ENCODE results near the gene P3R3URF. TPM values are rescaled to one million over a fixed set of nuclear protein-coding genes. Genes with fewer than 3 reads are reported as not detected.

P3R3URF gene
- total RNA-seq, 4 donors from 2014 or later: not detected

DNA sequence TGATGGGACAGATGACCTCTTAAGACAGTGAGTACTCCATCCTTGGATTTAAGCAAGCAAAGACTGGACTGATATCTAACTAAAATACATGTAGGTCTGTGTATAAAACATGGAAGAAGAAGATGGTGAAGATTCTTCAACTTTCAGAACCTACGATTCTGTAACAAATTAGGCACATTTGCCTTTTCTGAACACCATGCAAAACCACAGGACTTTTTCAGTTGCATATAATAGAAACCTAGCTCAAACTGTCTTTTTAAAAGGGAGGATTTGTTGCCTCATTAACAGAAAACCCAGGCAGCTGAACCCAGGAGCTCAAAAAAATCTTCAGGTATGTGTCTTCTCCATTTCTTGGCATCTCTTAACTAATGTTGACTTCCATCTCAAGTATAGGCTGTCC, 16.1 kb downstream of the P3R3URF start:
- H3K4me3 ChIP-seq: no peak overlapping the region
- in situ Hi-C loops (cut with MboI; ENCODE audit: low pct_ligation_motif_present in 1 of 4, low pct_unique_long_range_greater_than_20kb in 1 of 4, low sequenced_read_pairs in 3 of 4): no loop called here
- H3K27ac ChIP-seq: no peak overlapping the region
- H3K27me3 ChIP-seq: no peaks in the 10 kb centered on the region
- TF ChIP-seq POLR2AphosphoS5 (IDR thresholded peaks at IDR 0.05) (no peak), EP300 (IDR thresholded peaks at IDR 0.05; ENCODE audit: low read depth) (no peak), POLR2A (IDR thresholded peaks at IDR 0.05) (no peak)
- TF ChIP-seq, protein P1, sequence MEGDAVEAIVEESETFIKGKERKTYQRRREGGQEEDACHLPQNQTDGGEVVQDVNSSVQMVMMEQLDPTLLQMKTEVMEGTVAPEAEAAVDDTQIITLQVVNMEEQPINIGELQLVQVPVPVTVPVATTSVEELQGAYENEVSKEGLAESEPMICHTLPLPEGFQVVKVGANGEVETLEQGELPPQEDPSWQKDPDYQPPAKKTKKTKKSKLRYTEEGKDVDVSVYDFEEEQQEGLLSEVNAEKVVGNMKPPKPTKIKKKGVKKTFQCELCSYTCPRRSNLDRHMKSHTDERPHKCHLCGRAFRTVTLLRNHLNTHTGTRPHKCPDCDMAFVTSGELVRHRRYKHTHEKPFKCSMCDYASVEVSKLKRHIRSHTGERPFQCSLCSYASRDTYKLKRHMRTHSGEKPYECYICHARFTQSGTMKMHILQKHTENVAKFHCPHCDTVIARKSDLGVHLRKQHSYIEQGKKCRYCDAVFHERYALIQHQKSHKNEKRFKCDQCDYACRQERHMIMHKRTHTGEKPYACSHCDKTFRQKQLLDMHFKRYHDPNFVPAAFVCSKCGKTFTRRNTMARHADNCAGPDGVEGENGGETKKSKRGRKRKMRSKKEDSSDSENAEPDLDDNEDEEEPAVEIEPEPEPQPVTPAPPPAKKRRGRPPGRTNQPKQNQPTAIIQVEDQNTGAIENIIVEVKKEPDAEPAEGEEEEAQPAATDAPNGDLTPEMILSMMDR (IDR thresholded peaks at IDR 0.05): no peak
- intact Hi-C loops (cut with DNase I; ENCODE audit: low total_unique reads): no loop called here
- no peaks in the 10 kb centered on the region for H3K4me1 ChIP-seq
- no peaks in the 10 kb centered on the region for H3K9me3 ChIP-seq
- DNase-seq: no peak
- no peaks in the 10 kb centered on the region for H3K36me3 ChIP-seq
- WGBS, 2 donors (ENCODE audit: low coverage in 1 of 2): 77 to 86% methylated on average over 1 of the region's 1 CpG

GRCh38 chr1:46159516-46159915, 16.8 kb downstream of the P3R3URF start:
- Histone ChIP-seq H3K4me1 (no peaks in the 10 kb centered on the region), H3K36me3 (no peaks in the 10 kb centered on the region), H3K4me3 (no peak overlapping the region), H3K9me3 (no peaks in the 10 kb centered on the region), H3K27ac (no peak overlapping the region), H3K27me3 (no peaks in the 10 kb centered on the region)
- intact Hi-C loops (cut with DNase I; ENCODE audit: low total_unique reads): no loop called here
- no peak for DNase-seq
- WGBS, 2 donors (ENCODE audit: low coverage in 1 of 2): 64 to 93% methylated on average over 3 of the region's 3 CpGs
- in situ Hi-C loops (cut with MboI; ENCODE audit: low pct_ligation_motif_present in 1 of 4, low pct_unique_long_range_greater_than_20kb in 1 of 4, low sequenced_read_pairs in 3 of 4): no loop called here
- TF ChIP-seq, protein P1 (IDR thresholded peaks at IDR 0.05): no peak
- TF ChIP-seq POLR2A (IDR thresholded peaks at IDR 0.05) (no peak), EP300 (IDR thresholded peaks at IDR 0.05; ENCODE audit: low read depth) (no peak), POLR2AphosphoS5 (IDR thresholded peaks at IDR 0.05) (no peak)

DNA sequence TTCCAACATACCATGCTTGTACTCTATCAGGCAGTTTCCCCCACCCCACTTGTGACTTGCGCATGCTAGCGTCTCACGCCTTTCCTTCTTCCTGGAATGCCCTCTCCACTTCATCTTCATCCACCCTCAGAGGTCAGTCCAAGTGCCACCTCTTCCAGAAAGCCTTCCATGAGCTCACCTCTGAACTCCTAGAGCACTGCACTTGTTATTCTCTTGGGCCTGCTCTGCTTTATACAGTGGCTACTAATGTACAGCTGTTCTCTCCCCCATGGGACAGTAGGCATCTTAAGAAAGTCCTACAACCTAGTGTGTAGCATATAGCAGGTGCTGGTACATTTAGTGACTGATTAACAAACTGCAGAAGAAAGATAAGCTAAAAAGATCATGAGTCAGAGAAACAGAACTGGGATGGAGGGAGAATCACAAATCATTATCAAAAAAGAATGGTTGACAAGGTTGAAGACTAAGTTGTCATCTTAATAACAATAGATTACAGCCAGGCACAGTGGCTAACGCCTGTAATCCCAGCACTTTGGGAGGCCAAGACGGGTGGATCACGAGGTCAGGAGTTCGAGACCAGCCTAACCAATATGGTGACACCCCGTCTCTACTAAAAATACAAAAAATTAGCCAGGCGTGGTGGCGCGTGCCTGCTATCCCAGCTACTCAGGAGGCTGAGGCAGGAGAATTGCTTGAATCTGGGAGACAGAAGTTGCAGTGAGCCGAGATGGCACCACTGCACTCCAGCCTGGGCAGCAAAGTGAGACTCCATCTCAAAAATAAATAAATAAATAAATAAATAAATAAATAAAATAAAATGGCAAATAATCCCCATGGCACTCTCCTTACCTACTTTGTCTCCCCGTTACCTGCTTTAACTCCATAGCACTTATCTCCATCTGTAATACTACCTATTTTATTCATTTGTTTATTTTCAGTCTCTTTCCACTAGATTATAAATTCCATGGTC, 17.7 kb downstream of the P3R3URF start:
- in situ Hi-C loops (cut with MboI; ENCODE audit: low pct_ligation_motif_present in 1 of 4, low pct_unique_long_range_greater_than_20kb in 1 of 4, low sequenced_read_pairs in 3 of 4) (no loop called here), intact Hi-C loops (cut with DNase I; ENCODE audit: low total_unique reads) (no loop called here)
- no peak for DNase-seq
- Histone ChIP-seq H3K4me3 (no peak overlapping the region), H3K9me3 (no peaks in the 10 kb centered on the region), H3K27ac (no peak overlapping the region), H3K27me3 (no peaks in the 10 kb centered on the region), H3K36me3 (no peaks in the 10 kb centered on the region), H3K4me1 (no peaks in the 10 kb centered on the region)
- TF ChIP-seq POLR2AphosphoS5 (IDR thresholded peaks at IDR 0.05) (no peak), POLR2A (IDR thresholded peaks at IDR 0.05) (no peak), EP300 (IDR thresholded peaks at IDR 0.05; ENCODE audit: low read depth) (no peak)
- TF ChIP-seq, protein P1 (IDR thresholded peaks at IDR 0.05): no peak
- 88 to 89% methylated on average over 12 to 13 of the region's 13 CpGs for WGBS, 2 donors (ENCODE audit: low coverage in 1 of 2)

DNA sequence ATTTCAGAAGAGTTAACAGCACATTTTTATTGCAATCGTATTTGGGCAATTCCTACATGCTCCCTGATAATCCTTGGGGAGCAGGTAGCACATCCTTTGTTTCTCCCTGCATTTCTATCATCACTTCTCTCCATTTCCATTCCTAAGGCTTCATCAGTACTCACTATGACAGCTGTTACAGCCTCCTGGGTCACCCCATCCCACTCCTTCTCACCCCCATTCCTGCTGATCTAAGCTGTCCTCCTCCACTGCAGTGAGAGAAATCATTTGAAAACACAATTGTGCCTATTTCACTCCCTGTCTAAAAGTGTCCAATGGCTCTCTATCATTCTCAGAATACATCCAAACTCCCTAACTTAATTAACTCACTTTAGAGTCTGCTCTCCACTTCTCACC, 18.4 kb downstream of the P3R3URF start:
- DNase-seq: no peak
- Histone ChIP-seq H3K4me1 (no peaks in the 10 kb centered on the region), H3K4me3 (no peak overlapping the region), H3K27ac (no peak overlapping the region), H3K9me3 (no peaks in the 10 kb centered on the region), H3K27me3 (no peaks in the 10 kb centered on the region), H3K36me3 (no peaks in the 10 kb centered on the region)
- WGBS, 2 donors (ENCODE audit: low coverage in 1 of 2): 91 to 100% methylated on average over 1 of the region's 1 CpG
- in situ Hi-C loops (cut with MboI; ENCODE audit: low pct_ligation_motif_present in 1 of 4, low pct_unique_long_range_greater_than_20kb in 1 of 4, low sequenced_read_pairs in 3 of 4) (no loop called here), intact Hi-C loops (cut with DNase I; ENCODE audit: low total_unique reads) (no loop called here)
- TF ChIP-seq POLR2AphosphoS5 (IDR thresholded peaks at IDR 0.05): no peak
- TF ChIP-seq, protein P1 (IDR thresholded peaks at IDR 0.05): no peak
- no peak for TF ChIP-seq EP300 (IDR thresholded peaks at IDR 0.05; ENCODE audit: low read depth)
- TF ChIP-seq POLR2A (IDR thresholded peaks at IDR 0.05): no peak

Measured in transverse colon (tissue), 4 donors.